Skeletal muscle tissue (tissue), 4 donors: ENCODE measurements around the gene GPR139. TPM values are rescaled to one million over a fixed set of nuclear protein-coding genes. Genes with fewer than 3 reads are reported as not detected.

Experiments used
- H3K27ac ChIP-seq: one replicate; pipeline ENCODE4 v1.7.0; 2013; ENCODE audit warnings: mild to moderate bottlenecking, low read depth, low read length, inconsistent platforms
- H3K27me3 ChIP-seq, 3 donors: one replicate each; pipeline ENCODE4 v1.7.0; 2013; ENCODE audit warnings: low read length in 3 of 3; ENCODE audit not compliant: control insufficient read depth in 3 of 3, insufficient read depth in 3 of 3
- H3K36me3 ChIP-seq, 3 donors: one replicate each; pipeline ENCODE4 v1.7.0; 2013; ENCODE audit warnings: low read length in 3 of 3; ENCODE audit not compliant: control insufficient read depth in 3 of 3, insufficient read depth in 3 of 3
- H3K4me1 ChIP-seq, 3 donors: one replicate each; pipeline ENCODE4 v1.7.0; 2013; ENCODE audit warnings: low read length in 3 of 3, mild to moderate bottlenecking in 3 of 3; ENCODE audit not compliant: control insufficient read depth in 3 of 3, insufficient read depth in 3 of 3
- H3K4me3 ChIP-seq, 3 donors: one replicate each; pipeline ENCODE4 v1.7.0; 2013; ENCODE audit warnings: low read length in 3 of 3
- H3K9ac ChIP-seq, 3 donors: one replicate each; pipeline ENCODE4 v1.7.0; 2013; ENCODE audit warnings: low read length in 3 of 3, mild to moderate bottlenecking in 3 of 3, moderate library complexity in 2 of 3, low read depth in 1 of 3
- H3K9me3 ChIP-seq, 3 donors: one replicate each; pipeline ENCODE4 v1.7.0; 2013; ENCODE audit warnings: low read length in 3 of 3; ENCODE audit not compliant: control insufficient read depth in 3 of 3
- total RNA-seq: library from RNA; depleted of rRNA; stranded (reverse); fragments of >200 nt; gene quantifications from one replicate; pipeline ENCODE4 v1.2.3, GENCODE V29; 2014
- donor health status: Osteomylitis.

GPR139 gene
- total RNA-seq, 1 donor from 2014 or later = not detected

GRCh38 chr16:20061132-20061531 is 12.6 kb downstream of the GPR139 start:
- Histone ChIP-seq H3K27ac (no peak overlapping the region), H3K4me3 (no peak overlapping the region), H3K27me3 (no peaks in the 10 kb centered on the region), H3K9me3 (no peaks in the 10 kb centered on the region), H3K36me3 (no peaks in the 10 kb centered on the region), H3K9ac (no peak overlapping the region), H3K4me1 (no peaks in the 10 kb centered on the region)

- Histone ChIP-seq H3K9me3 (no peaks in the 10 kb centered on the region), H3K27ac (no peak overlapping the region), H3K4me3 (no peak overlapping the region), H3K4me1 (no peaks in the 10 kb centered on the region), H3K9ac (no peak overlapping the region), H3K36me3 (no peaks in the 10 kb centered on the region), H3K27me3 (peaks cover 0 to 5% (median 4%) of the 10 kb centered on the region in 3 donors)
Measured at GRCh38 chr16:20056436-20056835, 17.3 kb downstream of the GPR139 start.

- Histone ChIP-seq H3K27me3 (peaks cover 0 to 6% (median 5%) of the 10 kb centered on the region in 3 donors), H3K4me3 (no peak overlapping the region), H3K9ac (no peak overlapping the region), H3K9me3 (no peaks in the 10 kb centered on the region), H3K36me3 (no peaks in the 10 kb centered on the region), H3K27ac (no peak overlapping the region), H3K4me1 (no peaks in the 10 kb centered on the region)
Measured at GRCh38 chr16:20053336-20053735, 20.4 kb downstream of the GPR139 start.

GRCh38 chr16:20051611-20052010 is 22.1 kb downstream of the GPR139 start:
- no peak overlapping the region for H3K27ac ChIP-seq
- H3K4me1 ChIP-seq = no peaks in the 10 kb centered on the region
- no peak overlapping the region for H3K9ac ChIP-seq
- no peaks in the 10 kb centered on the region for H3K36me3 ChIP-seq
- no peak overlapping the region for H3K4me3 ChIP-seq
- H3K9me3 ChIP-seq = no peaks in the 10 kb centered on the region
- peaks cover 0 to 6% (median 5%) of the 10 kb centered on the region in 3 donors for H3K27me3 ChIP-seq

GRCh38 chr16:20051147-20051546 is 22.5 kb downstream of the GPR139 start:
- Histone ChIP-seq H3K27me3 (peaks cover 0 to 6% (median 5%) of the 10 kb centered on the region in 3 donors), H3K4me3 (no peak overlapping the region), H3K27ac (no peak overlapping the region), H3K36me3 (no peaks in the 10 kb centered on the region), H3K4me1 (no peaks in the 10 kb centered on the region), H3K9ac (no peak overlapping the region), H3K9me3 (peaks cover 0 to 2% (median 0%) of the 10 kb centered on the region in 3 donors)

GRCh38 chr16:20049831-20050230 is 23.9 kb downstream of the GPR139 start:
- Histone ChIP-seq H3K4me3 (no peak overlapping the region), H3K4me1 (no peaks in the 10 kb centered on the region), H3K27me3 (peaks cover 0 to 6% (median 3%) of the 10 kb centered on the region in 3 donors), H3K27ac (no peak overlapping the region), H3K9ac (no peak overlapping the region), H3K9me3 (peaks cover 0 to 2% (median 0%) of the 10 kb centered on the region in 3 donors), H3K36me3 (no peaks in the 10 kb centered on the region)

- peaks cover 0 to 2% (median 0%) of the 10 kb centered on the region in 3 donors for H3K9me3 ChIP-seq
- no peaks in the 10 kb centered on the region for H3K36me3 ChIP-seq
- H3K4me1 ChIP-seq = no peaks in the 10 kb centered on the region
- H3K4me3 ChIP-seq = no peak overlapping the region
- H3K27me3 ChIP-seq = peaks cover 0 to 3% (median 2%) of the 10 kb centered on the region in 3 donors
- H3K27ac ChIP-seq = no peak overlapping the region
- H3K9ac ChIP-seq = no peak overlapping the region
Measured at GRCh38 chr16:20045886-20046285, 27.8 kb downstream of the GPR139 start.

- peaks cover 0 to 3% (median 2%) of the 10 kb centered on the region in 3 donors for H3K27me3 ChIP-seq
- H3K36me3 ChIP-seq = no peaks in the 10 kb centered on the region
- H3K9ac ChIP-seq = no peak overlapping the region
- H3K9me3 ChIP-seq = peaks cover 0 to 6% (median 4%) of the 10 kb centered on the region in 3 donors
- no peaks in the 10 kb centered on the region for H3K4me1 ChIP-seq
- H3K4me3 ChIP-seq = no peak overlapping the region
- no peak overlapping the region for H3K27ac ChIP-seq
Measured at GRCh38 chr16:20042848-20043247, 30.8 kb downstream of the GPR139 start.

GRCh38 chr16:20041924-20042596 is 31.6 kb downstream of the GPR139 start:
- Histone ChIP-seq H3K4me3 (no peak overlapping the region), H3K27ac (no peak overlapping the region), H3K9me3 (peaks cover 0 to 6% (median 4%) of the 10 kb centered on the region in 3 donors), H3K4me1 (no peaks in the 10 kb centered on the region), H3K9ac (no peak overlapping the region), H3K27me3 (peaks cover 0 to 3% (median 2%) of the 10 kb centered on the region in 3 donors), H3K36me3 (no peaks in the 10 kb centered on the region)

- no peak overlapping the region for H3K4me3 ChIP-seq
Measured at GRCh38 chr16:20040011-20040410, 33.7 kb downstream of the GPR139 start.

More at GRCh38 chr16:20040011-20040410, 33.7 kb downstream of the GPR139 start:
- Histone ChIP-seq H3K27me3 (peaks cover 0 to 2% (median 0%) of the 10 kb centered on the region in 3 donors), H3K9me3 (peaks cover 0 to 4% (median 4%) of the 10 kb centered on the region in 3 donors), H3K36me3 (no peaks in the 10 kb centered on the region), H3K4me1 (no peaks in the 10 kb centered on the region), H3K27ac (no peak overlapping the region), H3K9ac (no peak overlapping the region)
